ENCODE measurements around the gene MAS1.

- TF ChIP-seq CTCF (optimal IDR thresholded peaks at IDR 0.05 in 1 of 3, IDR thresholded peaks at IDR 0.05 in 1 of 3, conservative IDR thresholded peaks at IDR 0.05 in 1 of 3; ENCODE audit: extremely low read depth in 1 of 3, insufficient read depth in 2 of 3, low read length in 3 of 3) (no peak), EZH2 (IDR thresholded peaks at IDR 0.05; ENCODE audit: low read length) (no peak)
Measured at GRCh38 chr6:159880412-159880975, 10.3 kb upstream of the MAS1 start.
